CD14-positive monocyte (primary cell): Measurements from ENCODE around the gene FKBP1A. TPM values are rescaled to one million over a fixed set of nuclear protein-coding genes. Genes with fewer than 3 reads are reported as not detected.
A peak's percentile ranks its signal among the peaks of the same experiment; 100 is the strongest.

Source experiments
- DNase-seq, 3 donors: peaks; one replicate each; pipeline ENCODE4 v3.0.0-alpha.2; 2011 to 2022
- H2AFZ ChIP-seq: 2 replicates; pipeline ENCODE4 v1.6.0; 2012; ENCODE audit warnings: mild to moderate bottlenecking, low read depth, low read length, inconsistent platforms; ENCODE audit not compliant: insufficient read depth, poor library complexity, severe bottlenecking
- H3K27ac ChIP-seq, 2 donors: 1 replicate in 1 of 2; 2 replicates in 1 of 2; pipeline ENCODE4 v1.5.1; 2012 to 2013; ENCODE audit warnings: low read length in 2 of 2, control low read depth in 1 of 2, inconsistent platforms in 1 of 2, low read depth in 1 of 2, mild to moderate bottlenecking in 1 of 2
- H3K27me3 ChIP-seq, 2 donors: one replicate each; pipeline versions ENCODE4 v1.6.0 to v1.6.1; 2011 to 2013; ENCODE audit warnings: low read length in 2 of 2; ENCODE audit not compliant: control insufficient read depth in 2 of 2, insufficient read depth in 2 of 2
- H3K36me3 ChIP-seq, 2 donors: replicated peaks in 1 of 2; 1 replicate in 1 of 2; 2 replicates in 1 of 2; pipeline versions ENCODE4 v1.5.1 to v1.6.1; 2012 to 2013; ENCODE audit warnings: low read length in 2 of 2, control low read depth in 1 of 2, inconsistent platforms in 1 of 2, mild to moderate bottlenecking in 1 of 2; ENCODE audit not compliant: insufficient read depth in 2 of 2, control insufficient read depth in 1 of 2
- H3K4me1 ChIP-seq, 2 donors: 1 replicate in 1 of 2; 2 replicates in 1 of 2; pipeline versions ENCODE4 v1.5.1 to v1.6.1; 2012 to 2013; ENCODE audit warnings: low read length in 2 of 2, control low read depth in 1 of 2, inconsistent platforms in 1 of 2, mild to moderate bottlenecking in 1 of 2, moderate library complexity in 1 of 2; ENCODE audit not compliant: insufficient read depth in 2 of 2, control insufficient read depth in 1 of 2
- H3K4me2 ChIP-seq: replicated peaks from 2 replicates; pipeline ENCODE3; 2012; ENCODE audit warnings: low read length, moderate library complexity, mild to moderate bottlenecking; ENCODE audit not compliant: poor library complexity, severe bottlenecking; ENCODE audit errors: extremely low read depth
- H3K4me3 ChIP-seq, 3 experiments: fragments of 200-600 bp in 1 of 3; sonication (generic) in 1 of 3; replicated peaks in 1 of 3; 1 replicate in 2 of 3; 2 replicates in 1 of 3; pipeline ENCODE4 v1.5.1; 2011 to 2013; ENCODE audit warnings: low read length in 3 of 3, mild to moderate bottlenecking in 3 of 3, control low read depth in 2 of 3, low read depth in 2 of 3, inconsistent platforms in 1 of 3, moderate library complexity in 1 of 3
- H3K79me2 ChIP-seq: 2 replicates; pipeline ENCODE4 v1.6.0; 2012; ENCODE audit warnings: mild to moderate bottlenecking, control low read depth, inconsistent platforms, low read length, moderate library complexity; ENCODE audit not compliant: insufficient read depth
- H3K9ac ChIP-seq: 2 replicates; pipeline ENCODE4 v1.6.0; 2017; ENCODE audit warnings: low read length, mild to moderate bottlenecking; ENCODE audit not compliant: insufficient read depth, poor library complexity, severe bottlenecking
- H3K9me3 ChIP-seq, 2 donors: replicated peaks in 1 of 2; 1 replicate in 1 of 2; 2 replicates in 1 of 2; pipeline versions ENCODE4 v1.5.1 to v1.6.1; 2012 to 2013; ENCODE audit warnings: low read length in 2 of 2, control low read depth in 1 of 2; ENCODE audit not compliant: control insufficient read depth in 1 of 2, insufficient read depth in 1 of 2
- H4K20me1 ChIP-seq: 2 replicates; pipeline ENCODE4 v1.6.0; 2012; ENCODE audit warnings: mild to moderate bottlenecking, low read length, control low read depth, moderate library complexity; ENCODE audit not compliant: insufficient read depth
- H3K27ac Mint-ChIP-seq, 7 donors: one replicate each; pipeline ENCODE4 v1.8.0; 2020; ENCODE audit warnings: mild to moderate bottlenecking in 7 of 7, mixed read lengths in 7 of 7, moderate library complexity in 6 of 7, inconsistent platforms in 2 of 7
- H3K27me3 Mint-ChIP-seq, 3 donors: one replicate each; pipeline ENCODE4 v1.8.0; 2021 to 2022; ENCODE audit warnings: low read depth in 3 of 3, mild to moderate bottlenecking in 3 of 3, mixed read lengths in 3 of 3, moderate library complexity in 3 of 3, inconsistent platforms in 1 of 3
- H3K36me3 Mint-ChIP-seq, 2 donors: one replicate each; pipeline ENCODE4 v1.8.0; 2020; ENCODE audit warnings: mixed read lengths in 2 of 2, inconsistent platforms in 1 of 2, mild to moderate bottlenecking in 1 of 2
- H3K4me1 Mint-ChIP-seq: one replicate; pipeline ENCODE4 v1.8.0; 2020; ENCODE audit warnings: mild to moderate bottlenecking, mixed read lengths
- H3K4me3 Mint-ChIP-seq, 2 donors: one replicate each; pipeline ENCODE4 v1.8.0; 2020; ENCODE audit warnings: mild to moderate bottlenecking in 2 of 2, mixed read lengths in 2 of 2, moderate library complexity in 1 of 2
- H3K9me3 Mint-ChIP-seq, 7 donors: one replicate each; pipeline ENCODE4 v1.8.0; 2020 to 2022; ENCODE audit warnings: mixed read lengths in 7 of 7, mild to moderate bottlenecking in 6 of 7, moderate library complexity in 6 of 7, inconsistent platforms in 2 of 7
- WGBS: methylation state at CpG from one replicate; pipeline ENCODE4 v1.1.5; 2013; ENCODE audit warnings: missing lambda C conversion rate; ENCODE audit not compliant: insufficient coverage; 5-methylcytosine and 5-hydroxymethylcytosine counted together
- intact Hi-C, 2 donors: fragments of 100-400 bp; cut with micrococcal nuclease; formaldehyde crosslinking; loops; one replicate each; pipeline versions ENCODE4 v1.15.0 to v1.15.1; 2023
- polyA plus RNA-seq, 3 donors: library from polyadenylated mRNA; depleted of rRNA in 1 of 3; unstranded in 2 of 3; stranded (reverse) in 1 of 3; fragments of 300-500 nt in 2 of 3; fragments of >200 nt in 1 of 3; fragmentation: Illumina TruSeq in 2 of 3; gene quantifications; 1 replicate in 2 of 3; 2 replicates in 1 of 3; pipeline ENCODE4 v1.2.3, GENCODE V29; 2012 to 2021
- TF ChIP-seq, protein P1 (sequence below): fragments of 200-600 bp; IDR thresholded peaks from one replicate; pipeline ENCODE4 v1.8.0; 2022; ENCODE audit warnings: antibody characterized with exemption, mild to moderate bottlenecking

The FKBP1A gene
- polyA plus RNA-seq, 3 donors, result 155 to 268 (median 194) TPM

GRCh38 chr20:1331801-1332453 is 60.9 kb downstream of the FKBP1A start:
- Mint-ChIP-seq H3K36me3 (peaks cover 22 to 28% of the 10 kb centered on the region in 2 donors), H3K27me3 (peaks cover 0 to 7% (median 4%) of the 10 kb centered on the region in 3 donors), H3K27ac (peak overlapping the region in 3 of 7 donors; percentile 56 to 63 (median 62)), H3K9me3 (peaks cover 0 to 2% (median 0%) of the 10 kb centered on the region in 7 donors), H3K4me3 (no peak overlapping the region), H3K4me1 (peaks cover 41% of the 10 kb centered on the region)
- no peak for DNase-seq
- Histone ChIP-seq H3K79me2 (peaks cover 32% of the 10 kb centered on the region), H3K36me3 (no peaks in the 10 kb centered on the region), H3K27me3 (no peaks in the 10 kb centered on the region), H3K4me2 (no peak overlapping the region), H2AFZ (no peak overlapping the region), H3K27ac (no peak overlapping the region), H3K4me3 (no peak overlapping the region), H3K9ac (no peak overlapping the region), H4K20me1 (peaks cover 40% of the 10 kb centered on the region), H3K9me3 (no peaks in the 10 kb centered on the region), H3K4me1 (peaks cover 11 to 19% of the 10 kb centered on the region in 2 donors)
- 95% methylated on average over 3 of the region's 6 CpGs for WGBS
- intact Hi-C loops, result loop anchor here in 1 of 2 donors (10.0 kb wide), 1 partner anchor 1133 kb away; no protein-coding TSS in a partner anchor
- TF ChIP-seq, protein P1, sequence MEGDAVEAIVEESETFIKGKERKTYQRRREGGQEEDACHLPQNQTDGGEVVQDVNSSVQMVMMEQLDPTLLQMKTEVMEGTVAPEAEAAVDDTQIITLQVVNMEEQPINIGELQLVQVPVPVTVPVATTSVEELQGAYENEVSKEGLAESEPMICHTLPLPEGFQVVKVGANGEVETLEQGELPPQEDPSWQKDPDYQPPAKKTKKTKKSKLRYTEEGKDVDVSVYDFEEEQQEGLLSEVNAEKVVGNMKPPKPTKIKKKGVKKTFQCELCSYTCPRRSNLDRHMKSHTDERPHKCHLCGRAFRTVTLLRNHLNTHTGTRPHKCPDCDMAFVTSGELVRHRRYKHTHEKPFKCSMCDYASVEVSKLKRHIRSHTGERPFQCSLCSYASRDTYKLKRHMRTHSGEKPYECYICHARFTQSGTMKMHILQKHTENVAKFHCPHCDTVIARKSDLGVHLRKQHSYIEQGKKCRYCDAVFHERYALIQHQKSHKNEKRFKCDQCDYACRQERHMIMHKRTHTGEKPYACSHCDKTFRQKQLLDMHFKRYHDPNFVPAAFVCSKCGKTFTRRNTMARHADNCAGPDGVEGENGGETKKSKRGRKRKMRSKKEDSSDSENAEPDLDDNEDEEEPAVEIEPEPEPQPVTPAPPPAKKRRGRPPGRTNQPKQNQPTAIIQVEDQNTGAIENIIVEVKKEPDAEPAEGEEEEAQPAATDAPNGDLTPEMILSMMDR, result no peak

GRCh38 chr20:1331101-1331500 is 61.8 kb downstream of the FKBP1A start:
- peaks cover 40% of the 10 kb centered on the region for H3K79me2 ChIP-seq

More at GRCh38 chr20:1331101-1331500, 61.8 kb downstream of the FKBP1A start:
- Histone ChIP-seq H4K20me1 (peaks cover 34% of the 10 kb centered on the region), H3K27me3 (no peaks in the 10 kb centered on the region), H3K9me3 (no peaks in the 10 kb centered on the region), H3K4me3 (no peak overlapping the region), H3K27ac (no peak overlapping the region), H3K4me2 (no peak overlapping the region), H3K4me1 (peaks cover 11 to 23% of the 10 kb centered on the region in 2 donors), H2AFZ (no peak overlapping the region), H3K36me3 (no peaks in the 10 kb centered on the region), H3K9ac (no peak overlapping the region)
- WGBS, result 100% methylated on average over 2 of the region's 2 CpGs
- Mint-ChIP-seq H3K36me3 (peaks cover 22 to 28% of the 10 kb centered on the region in 2 donors), H3K27ac (peak overlapping the region in 3 of 7 donors; percentile 40 to 82 (median 50)), H3K9me3 (peaks cover 0 to 2% (median 0%) of the 10 kb centered on the region in 7 donors), H3K27me3 (peaks cover 0 to 2% (median 0%) of the 10 kb centered on the region in 3 donors), H3K4me1 (peaks cover 34% of the 10 kb centered on the region), H3K4me3 (no peak overlapping the region)
- intact Hi-C loops, result loop anchor here in 1 of 2 donors (10.0 kb wide), 1 partner anchor 1134 kb away; no protein-coding TSS in a partner anchor
- TF ChIP-seq, protein P1, result no peak
- DNase-seq, result no peak
